ENCODE data around the gene ABCA4. TPM values are rescaled to one million over a fixed set of nuclear protein-coding genes. Genes with fewer than 3 reads are reported as not detected.

ABCA4 gene
- total and polyA plus RNA-seq, 2 of the 8 experiments (the other 6 are each of a cell fraction or from before 2014, with no cell fraction given): 0.06 TPM; not detected in 1

DNA sequence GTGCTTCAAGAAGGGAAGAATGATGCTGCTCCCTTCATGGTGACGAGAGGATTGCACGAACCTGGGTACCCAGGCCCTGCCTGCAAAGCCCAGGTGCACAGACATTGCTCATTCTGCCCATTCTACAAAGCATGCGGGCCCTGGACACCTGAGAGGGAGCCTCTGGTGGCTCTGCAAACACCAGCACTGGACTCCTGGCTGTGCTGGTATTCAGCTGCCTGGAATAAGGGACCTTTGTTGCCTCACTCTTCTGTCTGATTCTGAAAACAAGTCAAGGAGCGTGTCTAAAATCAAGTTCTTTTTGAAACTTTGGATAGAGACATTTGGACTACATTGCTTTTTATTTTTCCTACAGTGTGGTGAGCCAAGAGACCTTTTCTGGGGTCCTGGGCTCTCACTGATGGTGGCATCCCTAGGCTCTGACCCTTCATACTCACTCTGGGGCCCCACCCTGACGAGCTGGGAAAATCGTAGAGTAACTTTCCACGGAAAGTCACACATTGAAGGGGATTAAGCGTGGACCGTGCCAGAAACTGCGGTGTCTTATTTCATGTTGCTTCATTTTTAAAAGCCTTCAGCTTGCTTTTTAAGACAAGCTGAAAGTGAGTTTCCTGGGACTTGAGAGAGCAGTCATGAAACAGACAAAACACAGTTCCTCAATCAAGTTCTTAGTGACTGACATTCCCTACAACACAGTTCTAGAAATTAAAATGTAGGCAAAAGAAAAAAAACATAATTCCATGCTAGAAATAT lies 24.0 kb downstream of the ABCA4 start:
- H3K9me3 ChIP-seq (ENCODE audit: insufficient read depth in 2 of 2, low read depth in 1 of 2, low read length in 1 of 2): no peaks in the 10 kb centered on the region
- no peak overlapping the region for H2BK5ac ChIP-seq (ENCODE audit: low read depth, low read length)
- H2AFZ ChIP-seq (ENCODE audit: low read length): no peak overlapping the region
- no peak overlapping the region for H4K5ac ChIP-seq (ENCODE audit: insufficient read length, low read depth, low read length)
- H3K27ac ChIP-seq (ENCODE audit: low read depth, low read length): no peak overlapping the region
- H3K79me1 ChIP-seq (ENCODE audit: low read depth, low read length): no peaks in the 10 kb centered on the region
- no peaks in the 10 kb centered on the region for H3K79me2 ChIP-seq (ENCODE audit: control insufficient read depth in 1 of 2, insufficient read depth in 2 of 2, low read length in 2 of 2)
- no peak overlapping the region for H2BK15ac ChIP-seq (ENCODE audit: low read length)
- peaks cover 0 to 8% (median 6%) of the 10 kb centered on the region in 4 experiments; a peak in 5 of 7 replicates for H3K4me1 ChIP-seq (replicated peaks in 1 of 4; ENCODE audit: control insufficient read depth in 3 of 4, insufficient read depth in 4 of 4, low read length in 3 of 4)
- H2BK120ac ChIP-seq (replicated peaks; ENCODE audit: low read depth, low read length): no peak overlapping the region
- ChIA-PET POLR2A (ENCODE audit: partially characterized antibody) (interaction anchor here (0.9 kb wide), 1 partner anchor 26 kb away, joined by 3 read pairs; no protein-coding TSS in a partner anchor), CTCF (ENCODE audit: partially characterized antibody) (interaction anchor here (1.1 to 1.9 kb wide), 3 partner anchors 22 to 57 kb away, joined by 3 to 4 read pairs (median 4); no protein-coding TSS in a partner anchor)
- H2BK12ac ChIP-seq (ENCODE audit: low read depth, low read length): no peak overlapping the region
- no peak overlapping the region for H3K18ac ChIP-seq (ENCODE audit: extremely low read depth, low read length)
- no peak overlapping the region for H3K14ac ChIP-seq (ENCODE audit: insufficient read length)
- no peaks in the 10 kb centered on the region for H3K23me2 ChIP-seq (ENCODE audit: low read depth, low read length)
- H3K4me2 ChIP-seq (ENCODE audit: insufficient read depth in 1 of 2, low read depth in 2 of 2, low read length in 2 of 2): no peak overlapping the region
- H3K23ac ChIP-seq (ENCODE audit: insufficient read length): no peak overlapping the region
- WGBS, 2 experiments (ENCODE audit: extremely low coverage in 1 of 2, insufficient coverage in 1 of 2, insufficient read length in 1 of 2, insufficient replicate concordance in 2 of 2, low coverage in 1 of 2, low lambda C conversion rate in 2 of 2, missing lambda C conversion rate in 1 of 2): 84% methylated on average over 10 of the region's 10 CpGs; no CpG with 5 or more reads in 1 of the 2 experiments
- H3K9ac ChIP-seq (replicated peaks in 1 of 4; ENCODE audit: extremely low read depth in 1 of 4, low read depth in 3 of 4, low read length in 3 of 4): no peak overlapping the region
- H2BK20ac ChIP-seq (ENCODE audit: low read length): no peak overlapping the region
- H2AK5ac ChIP-seq (ENCODE audit: low read depth, low read length): no peak overlapping the region
- no peak overlapping the region for H4K91ac ChIP-seq (replicated peaks; ENCODE audit: insufficient read length, low read length)
- no peak overlapping the region for H3K4ac ChIP-seq (replicated peaks; ENCODE audit: insufficient read length, low read depth, low read length)
- H4K20me1 ChIP-seq (replicated peaks in 1 of 2; ENCODE audit: control insufficient read depth in 1 of 2, insufficient read depth in 2 of 2, low read length in 2 of 2): no peaks in the 10 kb centered on the region
- H3K36me3 ChIP-seq (ENCODE audit: control insufficient read depth in 2 of 4, insufficient read depth in 4 of 4, low read length in 3 of 4): no peaks in the 10 kb centered on the region
- no peak for DNase-seq (ENCODE audit: low read depth in 1 of 2, low spot score in 2 of 2)
- no peak overlapping the region for H3K4me3 ChIP-seq (ENCODE audit: extremely low read depth in 1 of 4, insufficient read depth in 2 of 4, low read depth in 3 of 4, low read length in 4 of 4)
- no peak for FAIRE-seq
- H3K56ac ChIP-seq (replicated peaks; ENCODE audit: insufficient read length, low read depth, low read length): no peak overlapping the region
- H4K8ac ChIP-seq (ENCODE audit: extremely low read depth, insufficient read depth, low read length): no peak overlapping the region
- no peaks in the 10 kb centered on the region; a peak in 1 of 7 replicates for H3K27me3 ChIP-seq (replicated peaks in 1 of 4; ENCODE audit: control insufficient read depth in 3 of 4, extremely low read depth in 1 of 4, insufficient read depth in 3 of 4, low read length in 3 of 4)
- TF ChIP-seq BCL11A (IDR thresholded peaks at IDR 0.05; ENCODE audit: low read depth in 2 of 2, low read length in 2 of 2): no peak
- no peak for TF ChIP-seq POLR2AphosphoS5 (IDR thresholded peaks at IDR 0.05; ENCODE audit: low read depth, low read length)
- no peak for TF ChIP-seq SRF (IDR thresholded peaks at IDR 0.05; ENCODE audit: low read depth, low read length)
- TF ChIP-seq, protein P1, sequence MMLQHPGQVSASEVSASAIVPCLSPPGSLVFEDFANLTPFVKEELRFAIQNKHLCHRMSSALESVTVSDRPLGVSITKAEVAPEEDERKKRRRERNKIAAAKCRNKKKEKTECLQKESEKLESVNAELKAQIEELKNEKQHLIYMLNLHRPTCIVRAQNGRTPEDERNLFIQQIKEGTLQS (IDR thresholded peaks at IDR 0.05; ENCODE audit: insufficient read depth, low read depth, low read length): no peak
- TF ChIP-seq CHD1 (IDR thresholded peaks at IDR 0.05; ENCODE audit: low read depth, low read length): no peak
- no peak for TF ChIP-seq SP4 (IDR thresholded peaks at IDR 0.05; ENCODE audit: low read length)
- no peak for TF ChIP-seq RAD21 (IDR thresholded peaks at IDR 0.05 in 1 of 2, conservative IDR thresholded peaks at IDR 0.05 in 1 of 2; ENCODE audit: low read depth in 2 of 2, low read length in 2 of 2)
- no peak for TF ChIP-seq USF2 (IDR thresholded peaks at IDR 0.05; ENCODE audit: low read length)
- no peak for TF ChIP-seq KDM4A (IDR thresholded peaks at IDR 0.05; ENCODE audit: low read depth, low read length, severe bottlenecking)
- TF ChIP-seq TCF12 (IDR thresholded peaks at IDR 0.05; ENCODE audit: low read depth, low read length): no peak
